Measurements from ENCODE around the gene AGTPBP1. TPM values are rescaled to one million over a fixed set of nuclear protein-coding genes. Genes with fewer than 3 reads are reported as not detected.

The AGTPBP1 gene
- total RNA-seq, 2 experiments from 2014 or later = 39.8 to 45.9 TPM

- H3K9me3 Mint-ChIP-seq (ENCODE audit: low read depth) = no peaks in the 10 kb centered on the region
- H3K27me3 Mint-ChIP-seq = no peaks in the 10 kb centered on the region
- CTCF ChIA-PET = interaction anchor here (0.6 to 1.0 kb wide), 5 partner anchors 8 to 66 kb away, joined by 3 to 4 read pairs (median 3); no protein-coding TSS in a partner anchor
- H3K27ac Mint-ChIP-seq = no peak overlapping the region
- no peak overlapping the region for H3K4me3 Mint-ChIP-seq
- no peak for ATAC-seq
- H3K36me3 Mint-ChIP-seq (ENCODE audit: low read depth) = peaks cover 34% of the 10 kb centered on the region
- intact Hi-C loops (cut with DNase I, micrococcal nuclease) = no loop called here
- POLR2A ChIA-PET = no interaction called here
- H3K4me1 Mint-ChIP-seq = no peaks in the 10 kb centered on the region
- DNase-seq = no peak
Measured at GRCh38 chr9:85676790-85677189, 65.0 kb downstream of the AGTPBP1 start.

GRCh38 chr9:85667374-85667773 is 74.4 kb downstream of the AGTPBP1 start:
- Mint-ChIP-seq H3K4me3 (no peak overlapping the region), H3K27ac (no peak overlapping the region), H3K27me3 (no peaks in the 10 kb centered on the region), H3K36me3 (ENCODE audit: low read depth) (peaks cover 22% of the 10 kb centered on the region), H3K9me3 (ENCODE audit: low read depth) (no peaks in the 10 kb centered on the region), H3K4me1 (no peaks in the 10 kb centered on the region)
- no peak for DNase-seq
- intact Hi-C loops (cut with DNase I, micrococcal nuclease) = no loop called here
- ChIA-PET POLR2A (no interaction called here), CTCF (interaction anchor here (0.8 kb wide), 1 partner anchor 57 kb away, joined by 3 read pairs; no protein-coding TSS in a partner anchor)
- no peak for ATAC-seq

GRCh38 chr9:85666086-85666485 is 75.7 kb downstream of the AGTPBP1 start:
- Mint-ChIP-seq H3K27me3 (no peaks in the 10 kb centered on the region), H3K36me3 (ENCODE audit: low read depth) (peaks cover 11% of the 10 kb centered on the region), H3K4me3 (no peak overlapping the region), H3K9me3 (ENCODE audit: low read depth) (no peaks in the 10 kb centered on the region), H3K27ac (no peak overlapping the region), H3K4me1 (no peaks in the 10 kb centered on the region)
- POLR2A ChIA-PET = no interaction called here
- intact Hi-C loops (cut with DNase I, micrococcal nuclease) = no loop called here
- ATAC-seq = no peak
- no peak for DNase-seq
- CTCF ChIA-PET = no interaction called here

- ChIA-PET CTCF (no interaction called here), POLR2A (no interaction called here)
Measured at GRCh38 chr9:85662573-85662972, 79.2 kb downstream of the AGTPBP1 start.

GRCh38 chr9:85658716-85659115 is 83.0 kb downstream of the AGTPBP1 start:
- intact Hi-C loops (cut with DNase I, micrococcal nuclease) = no loop called here
- Mint-ChIP-seq H3K36me3 (ENCODE audit: low read depth) (peaks cover 5% of the 10 kb centered on the region), H3K27me3 (no peaks in the 10 kb centered on the region), H3K4me3 (no peak overlapping the region), H3K27ac (no peak overlapping the region), H3K9me3 (ENCODE audit: low read depth) (no peaks in the 10 kb centered on the region), H3K4me1 (no peaks in the 10 kb centered on the region)
- POLR2A ChIA-PET = no interaction called here
- CTCF ChIA-PET = interaction anchor here (0.6 kb wide), 1 partner anchor 1002 kb away, joined by 5 read pairs; no protein-coding TSS in a partner anchor
- no peak for DNase-seq
- ATAC-seq = no peak

More at GRCh38 chr9:85662573-85662972, 79.2 kb downstream of the AGTPBP1 start:
- Mint-ChIP-seq H3K36me3 (ENCODE audit: low read depth) (peaks cover 3% of the 10 kb centered on the region), H3K27me3 (no peaks in the 10 kb centered on the region), H3K4me1 (no peaks in the 10 kb centered on the region), H3K4me3 (no peak overlapping the region), H3K9me3 (ENCODE audit: low read depth) (no peaks in the 10 kb centered on the region), H3K27ac (no peak overlapping the region)
- intact Hi-C loops (cut with DNase I, micrococcal nuclease) = no loop called here
- ATAC-seq (no peak), DNase-seq (no peak)

GRCh38 chr9:85653153-85653552 is 88.6 kb downstream of the AGTPBP1 start:
- Mint-ChIP-seq H3K4me1 (no peaks in the 10 kb centered on the region), H3K9me3 (ENCODE audit: low read depth) (no peaks in the 10 kb centered on the region), H3K36me3 (ENCODE audit: low read depth) (peaks cover 24% of the 10 kb centered on the region), H3K27me3 (no peaks in the 10 kb centered on the region), H3K4me3 (no peak overlapping the region), H3K27ac (no peak overlapping the region)
- no peak for ATAC-seq
- DNase-seq = no peak
- ChIA-PET POLR2A (no interaction called here), CTCF (no interaction called here)
- intact Hi-C loops (cut with DNase I, micrococcal nuclease) = no loop called here

GRCh38 chr9:85647571-85647970 is 94.2 kb downstream of the AGTPBP1 start:
- no peaks in the 10 kb centered on the region for H3K27me3 Mint-ChIP-seq
- H3K4me3 Mint-ChIP-seq = no peak overlapping the region
- POLR2A ChIA-PET = no interaction called here

GRCh38 chr9:85645909-85646627 is 95.7 kb downstream of the AGTPBP1 start:
- POLR2A ChIA-PET = interaction anchor here (0.6 kb wide), 1 partner anchor 20 kb away, joined by 4 read pairs; no protein-coding TSS in a partner anchor
- DNase-seq (no peak), ATAC-seq (peak; percentile 69)
- intact Hi-C loops (cut with DNase I, micrococcal nuclease) = no loop called here
- no peaks in the 10 kb centered on the region for H3K27me3 Mint-ChIP-seq
- CTCF ChIA-PET = interaction anchor here (0.5 to 0.6 kb wide), 2 partner anchors 94 to 138 kb away, joined by 3 read pairs; no protein-coding TSS in a partner anchor
- H3K36me3 Mint-ChIP-seq (ENCODE audit: low read depth) = peaks cover 34% of the 10 kb centered on the region
- H3K4me1 Mint-ChIP-seq = peaks cover 6% of the 10 kb centered on the region
- no peak overlapping the region for H3K4me3 Mint-ChIP-seq
- H3K9me3 Mint-ChIP-seq (ENCODE audit: low read depth) = no peaks in the 10 kb centered on the region
- no peak overlapping the region for H3K27ac Mint-ChIP-seq

More at GRCh38 chr9:85647571-85647970, 94.2 kb downstream of the AGTPBP1 start:
- DNase-seq (no peak), ATAC-seq (no peak)
- Mint-ChIP-seq H3K27ac (no peak overlapping the region), H3K4me1 (peaks cover 6% of the 10 kb centered on the region), H3K36me3 (ENCODE audit: low read depth) (peaks cover 33% of the 10 kb centered on the region), H3K9me3 (ENCODE audit: low read depth) (no peaks in the 10 kb centered on the region)
- intact Hi-C loops (cut with DNase I, micrococcal nuclease) = no loop called here
- CTCF ChIA-PET = no interaction called here

GRCh38 chr9:85640425-85640824 is 101.3 kb downstream of the AGTPBP1 start:
- H3K9me3 Mint-ChIP-seq (ENCODE audit: low read depth) = no peaks in the 10 kb centered on the region
- ATAC-seq (no peak), DNase-seq (no peak)
- no peak overlapping the region for H3K4me3 Mint-ChIP-seq
- H3K36me3 Mint-ChIP-seq (ENCODE audit: low read depth) = peaks cover 26% of the 10 kb centered on the region
- POLR2A ChIA-PET = no interaction called here
- no peak overlapping the region for H3K27ac Mint-ChIP-seq
- intact Hi-C loops (cut with DNase I, micrococcal nuclease) = no loop called here
- CTCF ChIA-PET = interaction anchor here (1.0 to 1.3 kb wide), 3 partner anchors 17 to 52 kb away, joined by 3 read pairs; no protein-coding TSS in a partner anchor
- H3K27me3 Mint-ChIP-seq = no peaks in the 10 kb centered on the region
- H3K4me1 Mint-ChIP-seq = no peaks in the 10 kb centered on the region

- intact Hi-C loops (cut with DNase I, micrococcal nuclease) = no loop called here
- ChIA-PET POLR2A (no interaction called here), CTCF (interaction anchor here (1.0 to 1.3 kb wide), 3 partner anchors 17 to 51 kb away, joined by 3 read pairs; no protein-coding TSS in a partner anchor)
- no peaks in the 10 kb centered on the region for H3K9me3 Mint-ChIP-seq (ENCODE audit: low read depth)
- DNase-seq (no peak), ATAC-seq (no peak)
- peaks cover 21% of the 10 kb centered on the region for H3K36me3 Mint-ChIP-seq (ENCODE audit: low read depth)
- no peak overlapping the region for H3K4me3 Mint-ChIP-seq
- no peaks in the 10 kb centered on the region for H3K4me1 Mint-ChIP-seq
- no peaks in the 10 kb centered on the region for H3K27me3 Mint-ChIP-seq
- no peak overlapping the region for H3K27ac Mint-ChIP-seq
Measured at GRCh38 chr9:85639675-85640186, 102.0 kb downstream of the AGTPBP1 start.

GRCh38 chr9:85631809-85632208 is 109.9 kb downstream of the AGTPBP1 start:
- POLR2A ChIA-PET = no interaction called here

GRCh38 chr9:85630676-85631075 is 111.1 kb downstream of the AGTPBP1 start:
- Mint-ChIP-seq H3K36me3 (ENCODE audit: low read depth) (peaks cover 20% of the 10 kb centered on the region), H3K27ac (no peak overlapping the region), H3K4me3 (no peak overlapping the region), H3K9me3 (ENCODE audit: low read depth) (no peaks in the 10 kb centered on the region), H3K4me1 (no peaks in the 10 kb centered on the region), H3K27me3 (no peaks in the 10 kb centered on the region)
- ChIA-PET CTCF (interaction anchor here (1.6 kb wide), 1 partner anchor 20 kb away, joined by 3 read pairs; no protein-coding TSS in a partner anchor), POLR2A (no interaction called here)
- intact Hi-C loops (cut with DNase I, micrococcal nuclease) = no loop called here
- ATAC-seq (no peak), DNase-seq (no peak)

More at GRCh38 chr9:85631809-85632208, 109.9 kb downstream of the AGTPBP1 start:
- no peak for ATAC-seq
- Mint-ChIP-seq H3K27me3 (no peaks in the 10 kb centered on the region), H3K4me3 (no peak overlapping the region), H3K9me3 (ENCODE audit: low read depth) (no peaks in the 10 kb centered on the region), H3K36me3 (ENCODE audit: low read depth) (peaks cover 24% of the 10 kb centered on the region), H3K27ac (no peak overlapping the region), H3K4me1 (no peaks in the 10 kb centered on the region)
- DNase-seq = no peak
- intact Hi-C loops (cut with DNase I, micrococcal nuclease) = no loop called here
- CTCF ChIA-PET = interaction anchor here (1.6 kb wide), 1 partner anchor 21 kb away, joined by 3 read pairs; no protein-coding TSS in a partner anchor

All from activated CD4-positive, alpha-beta T cell treated with anti-CD3 and anti-CD28 coated beads for 36 hours (primary cell).